ENCODE data around the gene PLA2G12A. TPM values are rescaled to one million over a fixed set of nuclear protein-coding genes. Genes with fewer than 3 reads are reported as not detected.
"Not testable (repeated sequence)": the region's sequence is repeated elsewhere in the genome, so short reads cannot be mapped to it uniquely, and the experiment has no call there.

PLA2G12A gene
- total and polyA plus RNA-seq, 2 donors (not counting 3 experiments of a cell fraction or from before 2014, with no cell fraction given): 21.6 to 27.1 TPM

- CTCF ChIA-PET: interaction anchor here (1.6 kb wide), 1 partner anchor 18 kb away, joined by 5 read pairs; no protein-coding TSS in a partner anchor
- H4K20me1 ChIP-seq (replicated peaks; ENCODE audit: control insufficient read depth, extremely low read depth, insufficient read depth, low read length): no peaks in the 10 kb centered on the region
- no peaks in the 10 kb centered on the region for H3K4me1 ChIP-seq (ENCODE audit: control insufficient read depth, extremely low read depth, insufficient read depth, low read length)
- no peak for FAIRE-seq
- H3K36me3 ChIP-seq (ENCODE audit: control insufficient read depth in 2 of 2, extremely low read depth in 1 of 2, insufficient read depth in 2 of 2, low read length in 2 of 2): peaks cover 0 to 5% of the 10 kb centered on the region in 2 experiments
- H3K9me1 ChIP-seq (replicated peaks; ENCODE audit: control insufficient read depth, extremely low read depth, insufficient read depth, low read length): no peaks in the 10 kb centered on the region
- dilution Hi-C loops (cut with MboI; ENCODE audit: extremely low pct_ligation_motif_present, low sequenced_read_pairs): no loop called here
- no peak overlapping the region for H3K4me2 ChIP-seq (ENCODE audit: insufficient read depth, low read length)
- no peak overlapping the region for H3K27ac ChIP-seq (ENCODE audit: insufficient read depth, low read depth, low read length)
- no peak overlapping the region for H3K4me3 ChIP-seq (replicated peaks in 1 of 3; ENCODE audit: insufficient read depth in 1 of 3, low read depth in 1 of 3, low read length in 3 of 3)
- BruUV-seq (replicated peaks): no TSS peak
- POLR2A ChIA-PET: no interaction called here
- H3K79me2 ChIP-seq (ENCODE audit: control insufficient read depth, insufficient read depth, low read length): no peaks in the 10 kb centered on the region
- H3K9me3 ChIP-seq (replicated peaks; ENCODE audit: control insufficient read depth, insufficient read depth, low read length): no peaks in the 10 kb centered on the region
- no peak for DNase-seq (ENCODE audit: low read depth, low spot score)
- no peaks in the 10 kb centered on the region for H3K27me3 ChIP-seq (ENCODE audit: control insufficient read depth in 2 of 2, insufficient read depth in 2 of 2, low read length in 2 of 2)
- intact Hi-C loops (cut with micrococcal nuclease): no loop called here
- H3K9ac ChIP-seq (replicated peaks; ENCODE audit: extremely low read depth, insufficient read depth, low read length): no peak overlapping the region
- TF ChIP-seq POLR2AphosphoS5 (IDR thresholded peaks at IDR 0.05; ENCODE audit: insufficient read depth, low read depth, low read length): no peak
- TF ChIP-seq GATA2 (IDR thresholded peaks at IDR 0.05; ENCODE audit: insufficient read depth, insufficient read length, low read depth, low read length): no peak
- TF ChIP-seq MYC (IDR thresholded peaks at IDR 0.05; ENCODE audit: low read depth, low read length): no peak
- TF ChIP-seq JUN (IDR thresholded peaks at IDR 0.05; ENCODE audit: borderline replicate concordance, insufficient read depth, insufficient read length, low read depth): no peak
- TF ChIP-seq FOS (IDR thresholded peaks at IDR 0.05; ENCODE audit: borderline replicate concordance, insufficient read depth, low read length): no peak
- TF ChIP-seq CTCF (IDR thresholded peaks at IDR 0.05; ENCODE audit: extremely low read depth in 1 of 2, insufficient read depth in 1 of 2, low read depth in 1 of 2, low read length in 2 of 2): no peak
- no peak for TF ChIP-seq MAX (IDR thresholded peaks at IDR 0.05; ENCODE audit: insufficient read depth, insufficient read length)
- TF ChIP-seq EZH2 (IDR thresholded peaks at IDR 0.05; ENCODE audit: borderline replicate concordance, low read depth, low read length, severe bottlenecking): no peak
- TF ChIP-seq POLR2A (IDR thresholded peaks at IDR 0.05; ENCODE audit: low read depth, low read length): no peak
- H2AFZ ChIP-seq (ENCODE audit: low read depth, low read length): no peak overlapping the region
These were observed 47.0 kb downstream of the PLA2G12A start for GRCh38 chr4:109682875-109683274.

DNA sequence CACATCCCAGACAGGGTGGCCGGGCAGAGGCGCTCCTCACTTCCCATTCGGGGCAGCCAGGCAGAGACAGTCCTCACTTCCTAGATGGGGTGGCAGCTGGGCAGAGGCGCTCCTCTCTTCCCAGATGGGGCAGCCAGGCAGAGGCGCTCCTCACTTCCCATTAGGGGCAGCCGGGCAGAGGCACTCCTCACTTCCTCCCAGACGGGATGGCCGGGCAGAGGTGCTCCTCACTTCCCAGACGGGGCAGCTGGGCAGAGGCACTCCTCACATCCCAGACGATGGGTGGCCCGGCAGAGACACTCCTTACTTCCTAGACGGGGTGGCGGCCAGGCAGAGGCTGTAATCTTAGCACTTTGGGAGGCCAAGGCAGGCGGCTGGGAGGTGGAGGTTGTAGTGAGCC, 50.9 kb downstream of the PLA2G12A start:
- BruUV-seq (replicated peaks); CTCF ChIA-PET; POLR2A ChIA-PET: not testable (repeated sequence)

GRCh38 chr4:109678472-109678871, 51.4 kb downstream of the PLA2G12A start:
- CTCF ChIA-PET; POLR2A ChIA-PET; H3K9me1 ChIP-seq (replicated peaks; ENCODE audit: control insufficient read depth, extremely low read depth, insufficient read depth, low read length); dilution Hi-C loops (cut with MboI; ENCODE audit: extremely low pct_ligation_motif_present, low sequenced_read_pairs); intact Hi-C loops (cut with micrococcal nuclease); H3K9ac ChIP-seq (replicated peaks; ENCODE audit: extremely low read depth, insufficient read depth, low read length); H3K4me1 ChIP-seq (ENCODE audit: control insufficient read depth, extremely low read depth, insufficient read depth, low read length); H3K9me3 ChIP-seq (replicated peaks; ENCODE audit: control insufficient read depth, insufficient read depth, low read length); H2AFZ ChIP-seq (ENCODE audit: low read depth, low read length); H4K20me1 ChIP-seq (replicated peaks; ENCODE audit: control insufficient read depth, extremely low read depth, insufficient read depth, low read length); H3K27me3 ChIP-seq (ENCODE audit: control insufficient read depth in 2 of 2, insufficient read depth in 2 of 2, low read length in 2 of 2); H3K27ac ChIP-seq (ENCODE audit: insufficient read depth, low read depth, low read length); BruUV-seq (replicated peaks); H3K36me3 ChIP-seq (ENCODE audit: control insufficient read depth in 2 of 2, extremely low read depth in 1 of 2, insufficient read depth in 2 of 2, low read length in 2 of 2); H3K4me3 ChIP-seq (replicated peaks in 1 of 3; ENCODE audit: insufficient read depth in 1 of 3, low read depth in 1 of 3, low read length in 3 of 3); H3K79me2 ChIP-seq (ENCODE audit: control insufficient read depth, insufficient read depth, low read length); DNase-seq (ENCODE audit: low read depth, low spot score); FAIRE-seq; H3K4me2 ChIP-seq (ENCODE audit: insufficient read depth, low read length): not testable (repeated sequence)

More for the DNA sequence above, 50.9 kb downstream of the PLA2G12A start:
- H3K36me3 ChIP-seq (ENCODE audit: control insufficient read depth in 2 of 2, extremely low read depth in 1 of 2, insufficient read depth in 2 of 2, low read length in 2 of 2); H4K20me1 ChIP-seq (replicated peaks; ENCODE audit: control insufficient read depth, extremely low read depth, insufficient read depth, low read length); H3K4me2 ChIP-seq (ENCODE audit: insufficient read depth, low read length); intact Hi-C loops (cut with micrococcal nuclease); H3K9me3 ChIP-seq (replicated peaks; ENCODE audit: control insufficient read depth, insufficient read depth, low read length); dilution Hi-C loops (cut with MboI; ENCODE audit: extremely low pct_ligation_motif_present, low sequenced_read_pairs); FAIRE-seq; H3K9ac ChIP-seq (replicated peaks; ENCODE audit: extremely low read depth, insufficient read depth, low read length); H3K27ac ChIP-seq (ENCODE audit: insufficient read depth, low read depth, low read length); H3K9me1 ChIP-seq (replicated peaks; ENCODE audit: control insufficient read depth, extremely low read depth, insufficient read depth, low read length); H3K4me3 ChIP-seq (replicated peaks in 1 of 3; ENCODE audit: insufficient read depth in 1 of 3, low read depth in 1 of 3, low read length in 3 of 3); H3K27me3 ChIP-seq (ENCODE audit: control insufficient read depth in 2 of 2, insufficient read depth in 2 of 2, low read length in 2 of 2); H3K4me1 ChIP-seq (ENCODE audit: control insufficient read depth, extremely low read depth, insufficient read depth, low read length); H3K79me2 ChIP-seq (ENCODE audit: control insufficient read depth, insufficient read depth, low read length); H2AFZ ChIP-seq (ENCODE audit: low read depth, low read length); DNase-seq (ENCODE audit: low read depth, low spot score): not testable (repeated sequence)

Measured in endothelial cell of umbilical vein (primary cell).